ENCODE measurements around the gene FLYWCH1. TPM values are rescaled to one million over a fixed set of nuclear protein-coding genes. Genes with fewer than 3 reads are reported as not detected.

The FLYWCH1 gene
- total and polyA plus RNA-seq, 2 donors (not counting 1 experiment from before 2014, with no cell fraction given): 78.3 to 120 TPM

DNA sequence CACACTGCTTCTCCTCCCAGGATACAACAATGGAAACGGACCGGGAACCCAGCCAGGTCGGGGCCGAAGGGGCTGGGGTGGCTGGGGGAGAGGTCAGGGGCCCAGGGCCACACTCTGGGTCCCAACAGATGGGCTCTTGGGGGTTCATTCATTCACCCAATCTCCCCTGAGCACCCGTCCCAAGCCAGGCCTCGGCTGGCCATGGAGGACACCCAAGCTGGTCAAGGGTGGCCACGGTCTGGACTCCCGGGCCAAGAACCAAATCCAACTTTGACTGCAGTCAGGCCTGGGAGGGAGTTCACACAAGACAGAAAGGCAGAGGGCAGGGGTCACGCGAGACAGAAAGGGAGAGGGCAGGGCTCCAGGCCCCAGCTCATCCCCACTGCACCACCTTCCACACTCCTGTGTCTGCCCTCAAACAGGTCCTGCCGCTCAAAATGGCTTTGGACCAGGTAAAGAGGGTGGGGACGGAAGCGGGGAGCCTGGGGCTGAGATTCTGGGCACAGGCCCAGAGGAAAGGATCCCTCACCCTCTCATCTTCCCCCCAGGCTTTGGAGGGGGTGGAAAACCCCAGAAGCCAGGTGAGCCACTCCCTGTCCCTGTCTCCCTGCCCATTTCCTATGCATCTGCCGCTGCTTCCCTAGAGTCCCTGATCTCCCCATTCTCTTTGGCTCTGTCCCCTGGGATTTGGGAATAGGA, 80.8 kb downstream of the FLYWCH1 start:
- Mint-ChIP-seq H3K9me3 (ENCODE audit: insufficient read depth) (no peaks in the 10 kb centered on the region), H3K27me3 (no peaks in the 10 kb centered on the region), H3K4me3 (no peak overlapping the region), H3K4me1 (no peaks in the 10 kb centered on the region), H3K27ac (no peak overlapping the region)
- POLR2A ChIA-PET: no interaction called here
- Histone ChIP-seq H3K4me2 (replicated peaks; ENCODE audit: low read depth, low read length, poor library complexity, severe bottlenecking) (no peak overlapping the region), H2AFZ (ENCODE audit: insufficient read depth, low read depth, low read length, poor library complexity, severe bottlenecking) (no peak overlapping the region), H3K9me3 (ENCODE audit: control extremely low read depth in 1 of 3, control insufficient read depth in 2 of 3, insufficient read depth in 1 of 3, low read length in 2 of 3) (no peaks in the 10 kb centered on the region), H4K20me1 (ENCODE audit: control insufficient read depth, insufficient read depth, low read length, poor library complexity, severe bottlenecking) (no peaks in the 10 kb centered on the region), H3K27me3 (replicated peaks in 1 of 4; ENCODE audit: control extremely low read depth in 1 of 4, control insufficient read depth in 3 of 4, insufficient read depth in 4 of 4, low read length in 3 of 4) (peaks cover 0 to under 1% (median 0%) of the 10 kb centered on the region in 4 experiments), H3K27ac (ENCODE audit: low read length in 2 of 2) (no peak overlapping the region), H3K79me2 (ENCODE audit: control insufficient read depth, insufficient read depth, low read length) (no peaks in the 10 kb centered on the region), H3K4me3 (ENCODE audit: control extremely low read depth in 1 of 5, extremely low read depth in 1 of 5, insufficient read depth in 1 of 5, low read depth in 2 of 5, low read length in 4 of 5) (no peak overlapping the region), H3K4me1 (ENCODE audit: control insufficient read depth in 2 of 2, insufficient read depth in 2 of 2, low read length in 2 of 2) (no peaks in the 10 kb centered on the region), H3K9ac (ENCODE audit: low read length) (no peak overlapping the region), H3K36me3 (replicated peaks in 1 of 2; ENCODE audit: control extremely low read depth in 1 of 2, control insufficient read depth in 1 of 2, extremely low read depth in 1 of 2, insufficient read depth in 2 of 2, low read length in 1 of 2) (no peaks in the 10 kb centered on the region)
- intact Hi-C loops (cut with micrococcal nuclease): no loop called here
- DNase-seq (no peak), ATAC-seq (ENCODE audit: low read depth) (no peak)
- WGBS (ENCODE audit: insufficient coverage): 84% methylated on average over 4 of the region's 14 CpGs
- CTCF ChIA-PET: no interaction called here
- no peak for TF ChIP-seq EZH2 (IDR thresholded peaks at IDR 0.05; ENCODE audit: borderline replicate concordance, insufficient read depth, low read depth, low read length, poor library complexity, severe bottlenecking)
- TF ChIP-seq, protein P1, sequence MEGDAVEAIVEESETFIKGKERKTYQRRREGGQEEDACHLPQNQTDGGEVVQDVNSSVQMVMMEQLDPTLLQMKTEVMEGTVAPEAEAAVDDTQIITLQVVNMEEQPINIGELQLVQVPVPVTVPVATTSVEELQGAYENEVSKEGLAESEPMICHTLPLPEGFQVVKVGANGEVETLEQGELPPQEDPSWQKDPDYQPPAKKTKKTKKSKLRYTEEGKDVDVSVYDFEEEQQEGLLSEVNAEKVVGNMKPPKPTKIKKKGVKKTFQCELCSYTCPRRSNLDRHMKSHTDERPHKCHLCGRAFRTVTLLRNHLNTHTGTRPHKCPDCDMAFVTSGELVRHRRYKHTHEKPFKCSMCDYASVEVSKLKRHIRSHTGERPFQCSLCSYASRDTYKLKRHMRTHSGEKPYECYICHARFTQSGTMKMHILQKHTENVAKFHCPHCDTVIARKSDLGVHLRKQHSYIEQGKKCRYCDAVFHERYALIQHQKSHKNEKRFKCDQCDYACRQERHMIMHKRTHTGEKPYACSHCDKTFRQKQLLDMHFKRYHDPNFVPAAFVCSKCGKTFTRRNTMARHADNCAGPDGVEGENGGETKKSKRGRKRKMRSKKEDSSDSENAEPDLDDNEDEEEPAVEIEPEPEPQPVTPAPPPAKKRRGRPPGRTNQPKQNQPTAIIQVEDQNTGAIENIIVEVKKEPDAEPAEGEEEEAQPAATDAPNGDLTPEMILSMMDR (IDR thresholded peaks at IDR 0.05): no peak

- ChIA-PET POLR2A (no interaction called here), CTCF (interaction anchor here (0.8 kb wide), 1 partner anchor 99 kb away, joined by 3 read pairs; no protein-coding TSS in a partner anchor)
- Mint-ChIP-seq H3K27ac (no peak overlapping the region), H3K4me3 (no peak overlapping the region), H3K4me1 (no peaks in the 10 kb centered on the region), H3K27me3 (no peaks in the 10 kb centered on the region), H3K9me3 (ENCODE audit: insufficient read depth) (no peaks in the 10 kb centered on the region)
- Histone ChIP-seq H3K36me3 (replicated peaks in 1 of 2; ENCODE audit: control extremely low read depth in 1 of 2, control insufficient read depth in 1 of 2, extremely low read depth in 1 of 2, insufficient read depth in 2 of 2, low read length in 1 of 2) (no peaks in the 10 kb centered on the region), H3K4me1 (ENCODE audit: control insufficient read depth in 2 of 2, insufficient read depth in 2 of 2, low read length in 2 of 2) (no peaks in the 10 kb centered on the region), H4K20me1 (ENCODE audit: control insufficient read depth, insufficient read depth, low read length, poor library complexity, severe bottlenecking) (no peaks in the 10 kb centered on the region), H2AFZ (ENCODE audit: insufficient read depth, low read depth, low read length, poor library complexity, severe bottlenecking) (no peak overlapping the region), H3K9me3 (ENCODE audit: control extremely low read depth in 1 of 3, control insufficient read depth in 2 of 3, insufficient read depth in 1 of 3, low read length in 2 of 3) (no peaks in the 10 kb centered on the region), H3K4me2 (replicated peaks; ENCODE audit: low read depth, low read length, poor library complexity, severe bottlenecking) (no peak overlapping the region), H3K9ac (ENCODE audit: low read length) (no peak overlapping the region), H3K27me3 (replicated peaks in 1 of 4; ENCODE audit: control extremely low read depth in 1 of 4, control insufficient read depth in 3 of 4, insufficient read depth in 4 of 4, low read length in 3 of 4) (peaks cover 0 to 3% (median 0%) of the 10 kb centered on the region in 4 experiments), H3K79me2 (ENCODE audit: control insufficient read depth, insufficient read depth, low read length) (no peaks in the 10 kb centered on the region), H3K27ac (ENCODE audit: low read length in 2 of 2) (no peak overlapping the region), H3K4me3 (ENCODE audit: control extremely low read depth in 1 of 5, extremely low read depth in 1 of 5, insufficient read depth in 1 of 5, low read depth in 2 of 5, low read length in 4 of 5) (no peak overlapping the region)
- DNase-seq: no peak
- intact Hi-C loops (cut with micrococcal nuclease): no loop called here
- TF ChIP-seq, protein P1 (IDR thresholded peaks at IDR 0.05): no peak
- TF ChIP-seq EZH2 (IDR thresholded peaks at IDR 0.05; ENCODE audit: borderline replicate concordance, insufficient read depth, low read depth, low read length, poor library complexity, severe bottlenecking): no peak
- ATAC-seq (ENCODE audit: low read depth): no peak
- WGBS (ENCODE audit: insufficient coverage): 92% methylated on average over 11 of the region's 13 CpGs
Measured at GRCh38 chr16:2996298-2996697, 84.6 kb downstream of the FLYWCH1 start.

Data from B cell (primary cell).